Esophagus muscularis mucosa (tissue), 4 donors: ENCODE measurements around the gene SGCE. TPM values are rescaled to one million over a fixed set of nuclear protein-coding genes. Genes with fewer than 3 reads are reported as not detected.

Experiments used
- DNase-seq: peaks from one replicate; pipeline ENCODE4 v3.0.0-alpha.2; 2017; ENCODE audit errors: extremely low spot score
- H3K27ac ChIP-seq, 4 donors: fragments of 200-600 bp; sonication (generic); replicated peaks in 1 of 4; 1 replicate in 3 of 4; 2 replicates in 1 of 4; pipeline ENCODE4 v1.5.1; 2016 to 2019; ENCODE audit warnings: mild to moderate bottlenecking in 1 of 4
- H3K27me3 ChIP-seq, 4 donors: fragments of 200-600 bp; sonication (generic); one replicate each; pipeline versions ENCODE4 v1.5.1 to v1.6.0; 2016 to 2019
- H3K36me3 ChIP-seq, 4 donors: fragments of 200-600 bp; sonication (generic); one replicate each; pipeline ENCODE4 v1.5.1; 2016 to 2019
- H3K4me1 ChIP-seq, 4 donors: fragments of 200-600 bp; sonication (generic); one replicate each; pipeline ENCODE4 v1.5.1; 2016 to 2019
- H3K4me3 ChIP-seq, 4 donors: fragments of 200-600 bp; sonication (generic); 1 replicate in 2 of 4; 2 replicates in 2 of 4; pipeline ENCODE4 v1.5.1; 2016 to 2019; ENCODE audit warnings: mild to moderate bottlenecking in 4 of 4, moderate library complexity in 1 of 4
- H3K9me3 ChIP-seq, 4 donors: fragments of 200-600 bp; sonication (generic); 1 replicate in 3 of 4; 2 replicates in 1 of 4; pipeline ENCODE4 v1.5.1; 2016 to 2019
- CTCF ChIP-seq, 3 experiments: fragments of 200-600 bp in 2 of 3; fragments of 450-650 bp in 1 of 3; sonication (generic) in 2 of 3; IDR thresholded peaks; one replicate each; pipeline ENCODE4 v1.5.1; 2017 to 2019; ENCODE audit warnings: antibody characterized with exemption in 3 of 3, mild to moderate bottlenecking in 2 of 3, moderate library complexity in 1 of 3
- EP300 ChIP-seq: sonication (generic); formaldehyde crosslinking; IDR thresholded peaks from one replicate; pipeline ENCODE4 v1.6.1; 2017; ENCODE audit warnings: antibody characterized with exemption
- POLR2A ChIP-seq: fragments of 450-650 bp; IDR thresholded peaks from one replicate; pipeline ENCODE4 v1.6.1; 2017; ENCODE audit warnings: antibody characterized with exemption, moderate library complexity, mild to moderate bottlenecking, low read depth
- POLR2AphosphoS5 ChIP-seq, 2 donors: sonication (generic); formaldehyde crosslinking; IDR thresholded peaks; one replicate each; pipeline ENCODE4 v1.6.1; 2017; ENCODE audit warnings: antibody characterized with exemption in 2 of 2
- WGBS: methylation state at CpG from one replicate; pipeline ENCODE4 v1.1.5; 2018; 5-methylcytosine and 5-hydroxymethylcytosine counted together
- intact Hi-C: fragments of 100-400 bp; cut with DNase I; formaldehyde crosslinking; loops from one replicate; pipeline ENCODE4 v1.15.1; 2023
- total RNA-seq, 4 donors: library from RNA; depleted of rRNA; stranded (reverse); fragments of >200 nt; gene quantifications; one replicate each; pipeline versions ENCODE4 v1.1.0 to v1.2.1, GENCODE V29; 2016

Gene SGCE
- total RNA-seq, 4 donors from 2014 or later: 72.6 to 135 (median 88.1) TPM

- Histone ChIP-seq H3K27me3 (no peaks in the 10 kb centered on the region), H3K9me3 (no peaks in the 10 kb centered on the region), H3K4me3 (no peak overlapping the region), H3K36me3 (no peaks in the 10 kb centered on the region), H3K27ac (no peak overlapping the region), H3K4me1 (no peaks in the 10 kb centered on the region)
- 78% methylated on average over 1 of the region's 1 CpG for WGBS
- no peak for TF ChIP-seq CTCF (IDR thresholded peaks at IDR 0.05)
- TF ChIP-seq POLR2AphosphoS5 (IDR thresholded peaks at IDR 0.05): no peak
- no peak for TF ChIP-seq EP300
- TF ChIP-seq POLR2A: no peak
- intact Hi-C loops: no loop called here
- DNase-seq: no peak
These were observed 14.0 kb upstream of the SGCE start for GRCh38 chr7:94669773-94670495.

- Histone ChIP-seq H3K27me3 (no peaks in the 10 kb centered on the region), H3K9me3 (no peaks in the 10 kb centered on the region), H3K36me3 (no peaks in the 10 kb centered on the region), H3K27ac (no peak overlapping the region), H3K4me1 (no peaks in the 10 kb centered on the region), H3K4me3 (no peak overlapping the region)
- TF ChIP-seq CTCF (IDR thresholded peaks at IDR 0.05) (no peak), POLR2AphosphoS5 (IDR thresholded peaks at IDR 0.05) (no peak), EP300 (no peak), POLR2A (no peak)
- intact Hi-C loops: no loop called here
- WGBS: 86% methylated on average over 3 of the region's 3 CpGs
- DNase-seq: peak; percentile 50
These were observed 11.1 kb upstream of the SGCE start for GRCh38 chr7:94666879-94667587.

DNA sequence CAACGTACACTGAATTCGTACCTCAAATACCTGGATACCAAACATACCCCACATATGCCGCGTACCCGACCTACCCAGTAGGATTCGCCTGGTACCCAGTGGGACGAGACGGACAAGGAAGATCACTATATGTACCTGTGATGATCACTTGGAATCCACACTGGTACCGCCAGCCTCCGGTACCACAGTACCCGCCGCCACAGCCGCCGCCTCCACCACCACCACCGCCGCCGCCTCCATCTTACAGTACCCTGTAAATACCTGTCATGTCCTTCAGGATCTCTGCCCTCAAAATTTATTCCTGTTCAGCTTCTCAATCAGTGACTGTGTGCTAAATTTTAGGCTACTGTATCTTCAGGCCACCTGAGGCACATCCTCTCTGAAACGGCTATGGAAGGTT lies 9.5 kb upstream of the SGCE start:
- over 99% methylated on average over 18 of the region's 18 CpGs for WGBS
- Histone ChIP-seq H3K9me3 (no peaks in the 10 kb centered on the region), H3K27me3 (no peaks in the 10 kb centered on the region), H3K4me1 (no peaks in the 10 kb centered on the region), H3K36me3 (no peaks in the 10 kb centered on the region), H3K27ac (no peak overlapping the region), H3K4me3 (no peak overlapping the region)
- peak; percentile 72 for DNase-seq
- intact Hi-C loops: no loop called here
- TF ChIP-seq CTCF (IDR thresholded peaks at IDR 0.05) (no peak), POLR2AphosphoS5 (IDR thresholded peaks at IDR 0.05) (no peak), POLR2A (no peak), EP300 (no peak)

GRCh38 chr7:94664023-94664422 lies 8.1 kb upstream of the SGCE start:
- intact Hi-C loops: no loop called here
- Histone ChIP-seq H3K4me1 (no peaks in the 10 kb centered on the region), H3K36me3 (no peaks in the 10 kb centered on the region), H3K27ac (no peak overlapping the region), H3K27me3 (no peaks in the 10 kb centered on the region), H3K4me3 (no peak overlapping the region), H3K9me3 (no peaks in the 10 kb centered on the region)
- DNase-seq: peak; percentile 82
- 99% methylated on average over 20 of the region's 23 CpGs for WGBS
- TF ChIP-seq EP300 (no peak), CTCF (IDR thresholded peaks at IDR 0.05) (no peak), POLR2AphosphoS5 (IDR thresholded peaks at IDR 0.05) (no peak), POLR2A (no peak)
